ENCODE measurements around the gene ORAI3.

ORAI3 gene

DNA sequence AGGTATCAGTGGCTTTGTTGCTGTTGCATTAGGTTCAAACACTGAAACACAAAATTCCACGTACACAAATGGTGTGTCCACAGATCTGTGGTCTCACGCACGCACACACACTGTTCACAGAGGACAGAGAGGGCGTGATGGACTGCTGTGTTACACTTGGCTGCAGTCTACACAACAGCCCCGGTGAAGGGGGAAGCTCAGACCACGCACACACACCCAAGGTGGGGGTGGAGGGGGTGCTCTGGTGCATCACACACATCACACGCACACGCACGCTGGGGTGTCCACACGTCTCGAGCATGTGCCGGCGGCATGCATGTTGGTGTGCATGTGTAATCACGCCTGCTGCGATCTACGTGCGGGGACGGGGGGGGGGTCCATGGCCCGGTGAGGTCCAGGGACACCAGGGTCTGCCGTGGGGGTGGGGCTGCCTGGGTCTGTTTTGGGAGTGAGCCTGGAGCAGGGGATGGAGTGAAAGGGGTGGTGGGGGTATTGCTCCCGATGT is 43.5 kb downstream of the ORAI3 start:
- no peak for DNase-seq

DNA sequence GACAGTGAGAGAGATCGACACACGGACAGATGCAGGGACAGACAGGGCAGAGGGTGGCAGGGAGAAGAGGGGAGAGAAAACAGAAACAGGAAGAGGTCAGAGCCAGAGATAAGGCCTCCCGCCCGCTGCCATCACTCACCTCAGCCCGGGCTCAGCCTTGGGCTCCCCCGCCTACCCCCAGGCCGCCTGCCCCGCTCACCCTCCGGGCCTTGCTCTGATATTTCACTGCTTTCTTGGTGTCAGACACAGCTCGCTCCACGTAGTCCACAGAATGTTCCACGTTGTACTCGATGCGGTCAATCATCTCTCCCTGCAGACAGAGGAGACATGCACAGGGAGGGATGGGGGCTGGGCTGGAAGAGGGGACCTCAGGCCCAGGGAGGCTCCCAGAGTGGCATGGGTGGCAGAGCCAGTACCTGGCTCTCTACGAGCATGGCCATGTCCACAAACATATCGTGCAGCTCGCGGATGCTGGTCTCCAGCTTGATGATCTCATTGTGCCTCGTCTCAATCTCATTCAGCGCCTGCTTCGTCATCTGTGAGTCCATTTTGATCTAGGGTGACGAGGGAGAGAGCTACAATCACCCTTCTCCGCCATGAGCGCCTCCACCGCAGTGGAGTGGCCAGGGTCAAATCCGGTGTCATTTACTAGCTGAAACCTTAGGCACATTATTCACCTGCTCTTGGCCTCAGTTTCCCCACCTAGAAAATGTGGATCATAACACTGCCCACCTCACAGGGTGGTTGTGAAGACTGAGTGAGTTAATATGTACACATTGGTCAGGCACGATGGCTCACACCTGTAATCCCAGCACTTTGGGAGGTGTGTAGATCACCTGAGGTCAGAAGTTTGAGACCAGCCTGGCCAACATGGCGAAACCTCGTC is 44.3 kb downstream of the ORAI3 start:
- DNase-seq = peak in 1 of 5 experiments; percentile 23

DNA sequence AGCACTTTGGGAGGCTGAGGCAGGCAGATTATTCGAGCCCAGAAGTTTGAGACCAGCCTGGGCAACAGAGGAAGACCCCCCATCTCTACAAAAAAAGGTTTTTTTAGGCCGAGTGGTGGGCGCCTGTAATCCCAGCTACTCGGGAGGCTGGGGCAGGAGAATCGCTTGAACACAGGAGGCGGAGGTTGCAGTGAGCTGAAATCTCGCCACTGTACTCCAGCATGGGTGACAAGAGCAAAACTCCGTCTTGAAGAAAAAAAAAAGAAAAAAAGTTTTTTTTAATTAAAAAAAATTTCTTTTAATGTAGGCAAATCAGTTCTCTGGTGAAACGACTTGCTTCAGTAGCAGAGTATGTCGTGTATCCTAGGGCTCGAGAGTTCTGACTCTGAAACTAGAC is 47.1 kb downstream of the ORAI3 start:
- DNase-seq = no peak

DNA sequence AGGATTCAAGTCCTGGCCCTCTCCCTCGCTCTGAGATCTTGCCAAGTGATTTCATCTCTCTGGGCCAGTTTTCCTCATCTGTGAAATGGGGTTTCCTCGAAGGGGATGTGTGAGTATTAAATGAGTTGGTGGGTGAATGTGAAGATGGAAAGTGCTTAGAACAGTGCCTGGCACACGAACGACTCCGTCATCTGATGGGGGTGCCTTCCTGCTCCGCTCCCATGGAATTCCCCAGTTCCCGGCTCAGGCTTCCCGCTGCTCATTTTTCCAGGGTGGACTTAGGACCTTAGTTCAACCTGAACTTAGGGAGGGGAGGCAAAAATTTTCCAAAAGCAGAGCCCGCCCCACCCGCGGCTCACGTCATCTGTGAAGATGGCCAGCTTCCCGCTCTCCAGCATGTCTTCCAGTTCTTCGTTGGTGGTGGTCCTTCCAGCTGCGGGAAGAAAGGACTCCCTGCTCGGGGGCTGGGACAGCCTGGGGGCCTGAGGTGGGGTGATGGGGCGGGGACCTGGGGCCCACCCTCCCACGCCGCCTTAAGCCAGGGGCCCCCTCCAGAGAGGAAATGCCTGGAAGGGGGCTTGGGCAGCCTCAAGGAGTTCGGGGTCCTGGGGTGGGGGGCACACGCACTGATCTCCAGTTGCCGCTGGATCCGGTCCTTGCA is 47.6 kb downstream of the ORAI3 start:
- DNase-seq = no peak

DNA sequence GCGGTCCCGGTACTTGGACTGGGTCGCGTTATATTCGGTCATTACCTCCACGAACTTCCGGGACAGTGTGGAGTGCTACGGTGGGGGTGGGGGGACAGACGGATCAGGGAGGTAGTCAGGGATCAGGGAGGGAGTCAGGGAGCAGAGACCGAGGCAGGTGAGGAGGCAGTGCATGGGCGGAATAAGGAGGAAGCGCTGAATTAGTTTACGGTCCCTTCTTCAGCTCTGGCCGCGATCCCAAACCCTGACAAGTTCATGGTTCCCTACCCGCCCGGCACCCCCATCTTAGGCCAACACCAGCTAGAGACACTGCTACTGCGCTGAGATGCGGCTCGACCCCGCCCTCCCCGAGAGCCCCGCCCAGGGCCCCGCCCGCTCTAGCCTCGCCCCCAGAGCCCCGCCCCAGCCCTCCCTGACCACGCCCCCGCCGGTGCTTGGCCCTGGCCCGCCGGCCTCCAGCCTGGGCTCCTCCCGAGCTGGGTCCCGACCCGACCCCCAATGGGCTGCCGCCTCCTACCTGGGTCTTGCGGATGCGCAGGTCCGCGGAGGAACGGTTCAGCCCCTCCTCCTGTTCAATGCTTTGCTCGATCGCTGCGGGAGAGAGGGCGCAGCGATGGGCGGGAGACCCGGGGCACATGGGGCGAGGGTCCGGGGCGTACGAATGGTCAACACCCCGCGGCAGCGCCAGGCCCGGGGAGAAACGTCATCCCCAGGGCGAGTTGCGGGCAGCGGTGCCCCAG is 48.3 kb downstream of the ORAI3 start:
- peak; percentile 50 to 81 (median 77) for DNase-seq

DNA sequence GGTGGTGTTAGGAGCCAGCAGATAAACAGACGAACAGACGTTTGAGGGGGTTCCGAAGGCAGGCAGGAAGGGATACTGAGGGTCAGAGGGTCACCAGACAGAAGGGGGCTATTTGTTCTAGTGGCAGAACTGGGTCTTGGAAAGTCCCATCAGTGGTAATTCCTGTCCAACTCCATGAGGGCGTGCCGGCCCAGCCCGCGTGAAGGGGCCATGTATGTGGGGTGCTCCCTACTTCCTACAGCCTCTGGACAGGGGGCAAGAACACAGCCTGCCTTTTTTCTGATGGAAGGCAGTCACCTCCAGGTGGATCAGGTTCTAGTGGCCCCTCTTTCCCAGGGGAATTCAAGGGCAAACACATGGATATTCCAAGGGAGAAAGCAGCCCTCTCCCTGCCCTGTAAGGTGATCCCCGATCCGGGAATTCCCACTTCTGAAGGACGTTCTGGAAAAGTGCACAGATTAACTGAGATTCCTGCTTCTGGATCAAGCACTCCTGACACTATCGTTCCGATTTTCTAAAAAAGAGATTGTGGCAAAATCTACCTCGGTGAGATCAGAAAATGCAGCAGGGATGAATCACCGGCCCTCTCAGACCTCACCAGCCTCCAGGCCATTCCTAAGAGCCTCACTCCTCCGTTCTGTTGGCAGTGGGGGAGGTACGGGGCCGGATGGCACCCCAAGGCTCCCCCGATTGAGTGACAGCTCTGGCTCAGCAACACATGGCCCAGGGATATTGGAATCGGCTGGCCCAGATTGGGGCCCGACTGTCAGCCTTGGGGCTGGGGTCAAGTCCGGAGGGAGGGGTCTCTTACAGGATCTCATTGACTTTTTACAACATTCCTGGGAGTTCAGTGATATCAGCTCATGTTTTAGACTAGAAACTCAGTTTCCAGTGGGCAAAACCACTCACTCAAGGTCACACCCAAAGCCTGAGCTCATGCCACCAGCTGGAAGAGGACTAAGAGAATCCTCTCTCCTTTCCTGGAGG is 49.1 kb downstream of the ORAI3 start:
- DNase-seq = no peak

DNA sequence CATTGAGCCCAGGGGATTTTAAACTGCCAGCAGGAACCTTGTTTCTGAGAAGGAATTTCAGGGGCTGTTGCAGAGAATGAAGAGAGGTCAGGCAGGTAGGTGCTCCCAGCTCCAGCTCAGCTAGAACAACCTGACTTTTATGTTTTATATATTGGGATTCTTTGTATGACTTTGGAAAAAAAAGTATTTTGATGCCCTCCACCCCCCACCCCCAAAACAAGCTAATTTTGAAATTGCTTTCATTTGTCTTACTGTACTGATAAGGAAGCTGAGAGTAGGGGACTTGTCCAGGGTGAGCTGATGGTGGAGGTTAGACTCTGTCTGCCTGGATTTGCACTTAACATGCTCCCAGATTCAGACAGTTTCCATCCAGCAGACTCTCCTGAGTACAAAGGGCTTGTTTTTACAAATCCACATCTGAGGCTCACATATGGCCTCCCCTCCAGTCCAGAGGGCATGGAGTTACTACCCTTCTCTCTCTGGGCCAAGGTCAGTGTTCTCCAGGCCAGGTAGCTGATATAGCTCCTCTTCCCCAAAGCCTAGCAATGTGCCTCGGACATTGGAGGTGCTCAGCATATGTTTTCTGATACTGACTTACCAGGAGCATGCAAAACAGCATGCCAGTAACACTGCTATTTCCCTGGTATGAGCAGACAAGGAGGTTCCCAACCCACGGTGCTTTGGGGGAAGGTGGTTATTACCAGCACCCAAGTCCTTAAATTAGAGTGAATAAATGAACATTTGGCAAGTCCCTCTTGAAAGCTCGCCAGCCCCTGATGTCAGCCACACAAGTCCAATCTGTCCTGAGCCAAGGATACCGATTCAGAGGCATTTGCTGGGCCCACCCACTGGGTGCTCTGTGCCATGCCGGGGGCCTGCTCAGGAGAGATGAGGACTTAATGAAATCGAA is 50.2 kb downstream of the ORAI3 start:
- DNase-seq = no peak

DNA sequence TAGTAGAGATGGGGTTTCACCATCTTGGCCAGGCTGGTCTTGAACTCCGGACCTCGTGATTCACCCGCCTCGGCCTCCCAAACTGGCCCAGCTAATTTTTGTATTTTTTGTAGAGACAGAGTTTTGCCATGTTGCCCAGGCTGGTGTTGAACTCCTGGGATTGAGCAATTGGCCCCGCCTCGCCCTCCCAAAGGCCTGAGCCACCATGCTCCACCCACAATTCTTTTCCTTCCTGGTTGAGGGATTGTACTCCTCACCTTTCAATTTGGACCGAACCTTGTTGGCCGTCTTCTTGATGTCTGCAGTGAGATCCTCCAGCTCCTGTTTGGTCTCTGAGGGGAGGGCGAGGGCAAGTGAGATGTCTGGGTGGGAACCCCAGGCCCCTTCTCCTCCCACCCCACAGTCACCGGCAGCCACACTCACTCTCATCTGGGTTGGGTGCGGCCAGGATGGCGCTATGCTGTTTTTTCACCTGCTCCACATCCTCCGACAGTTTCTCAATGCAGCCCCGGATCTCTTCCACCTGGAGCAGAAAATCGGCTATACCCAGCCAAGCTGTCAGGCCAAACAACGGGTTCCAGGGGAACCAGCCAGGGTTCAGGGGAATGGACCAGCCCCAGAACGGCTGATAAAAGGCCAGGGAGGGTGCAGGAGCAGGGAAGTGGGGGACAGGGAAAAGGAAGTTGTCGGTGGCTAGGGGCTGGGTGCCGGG is 52.0 kb downstream of the ORAI3 start:
- DNase-seq = no peak

DNA sequence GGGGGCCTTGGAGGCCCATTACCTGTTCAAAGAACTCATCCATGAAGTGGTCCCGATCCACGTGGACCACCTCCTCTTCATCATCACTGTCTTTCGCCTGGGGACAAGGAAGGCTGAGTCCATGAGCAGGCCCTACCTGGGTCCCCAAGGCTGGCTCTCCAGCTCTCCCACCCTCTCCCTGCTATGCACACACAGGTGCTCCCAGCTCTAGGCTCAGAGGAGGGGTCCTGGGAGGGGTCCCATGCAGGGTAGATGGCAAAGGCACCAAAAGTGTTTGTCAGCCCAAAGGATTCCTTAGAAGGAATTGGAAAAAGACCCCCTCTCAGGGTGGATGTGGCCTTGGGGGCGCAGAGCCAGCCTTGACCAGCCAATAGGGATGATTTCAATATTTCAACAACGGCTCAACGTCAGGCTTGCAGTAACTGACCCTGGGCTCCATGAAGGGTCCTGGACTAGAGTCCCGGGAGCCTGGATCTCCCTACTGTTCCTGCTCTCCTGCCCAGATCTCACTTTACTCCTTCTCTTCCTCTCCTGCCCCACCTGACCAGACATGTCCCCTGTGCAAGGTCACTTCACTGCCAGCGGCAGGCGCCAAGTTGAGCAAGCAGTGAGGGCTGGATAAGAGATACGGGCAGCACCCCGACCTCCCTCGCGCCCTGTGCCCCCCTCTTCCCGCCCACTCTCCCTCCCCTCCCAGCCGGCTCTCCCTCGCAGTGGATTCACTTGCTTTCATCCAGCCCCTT is 52.8 kb downstream of the ORAI3 start:
- no peak for DNase-seq

DNA sequence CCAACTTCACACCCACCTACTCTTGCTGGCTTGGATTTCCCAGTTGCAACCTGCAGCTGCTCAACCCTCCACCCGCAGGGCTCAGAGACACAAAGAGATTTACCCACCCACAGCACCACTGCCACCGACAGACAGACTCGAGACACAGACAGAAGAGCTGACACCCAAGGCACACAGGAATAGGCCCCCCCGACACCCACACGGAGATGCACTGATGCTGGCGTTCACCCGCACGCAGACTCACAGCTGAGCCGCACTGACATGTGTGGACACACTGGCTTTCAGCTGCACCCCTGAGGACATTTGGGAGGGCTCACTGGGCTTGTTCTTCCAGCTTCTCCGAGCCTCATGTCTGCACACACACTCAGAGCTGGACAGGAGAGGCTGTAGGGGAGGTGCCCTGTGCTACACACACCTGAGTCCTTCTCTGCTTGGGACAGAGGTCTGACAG is 53.4 kb downstream of the ORAI3 start:
- no peak for DNase-seq

DNA sequence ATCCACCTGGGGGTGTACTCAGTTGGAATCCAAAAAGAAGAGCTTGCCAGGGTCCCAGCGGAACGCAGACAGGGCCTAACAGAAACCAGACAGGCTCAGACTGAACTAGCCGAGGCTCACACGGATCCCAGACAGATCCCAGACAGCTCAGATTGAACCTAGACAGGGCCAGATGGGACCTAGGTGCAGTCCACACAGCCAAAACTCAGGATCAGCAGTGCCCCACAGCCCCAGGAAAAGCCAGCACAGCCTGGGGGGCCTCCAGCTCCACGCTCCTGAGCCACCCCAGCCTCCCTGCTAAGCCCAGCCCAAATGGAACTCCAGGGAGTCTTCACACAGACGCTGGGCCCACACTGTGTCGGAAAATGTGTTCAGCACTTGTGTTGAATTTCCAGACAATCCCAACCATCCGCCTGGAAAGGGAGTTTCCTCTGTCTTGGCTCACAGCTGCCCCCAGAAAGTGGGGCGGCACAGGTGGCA is 54.0 kb downstream of the ORAI3 start:
- no peak for DNase-seq

DNA sequence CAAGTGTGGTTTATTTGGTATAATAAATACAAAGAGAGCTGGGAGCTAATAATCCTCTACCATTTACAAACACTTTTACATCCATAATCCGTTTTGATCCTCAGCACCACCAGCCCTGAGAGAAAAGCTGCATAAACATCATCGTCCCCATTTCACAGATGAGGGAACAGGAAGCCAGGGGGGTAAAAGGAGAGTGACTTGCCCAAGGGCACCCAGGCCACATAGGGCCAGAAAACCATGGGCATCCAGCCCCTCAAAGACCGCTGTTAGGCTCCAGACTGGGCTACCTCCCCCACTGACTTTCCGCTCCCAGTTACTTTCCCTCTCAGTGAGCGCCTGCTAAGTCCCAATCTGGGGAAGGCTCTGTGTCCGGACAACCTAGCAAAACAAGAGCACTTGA is 54.9 kb downstream of the ORAI3 start:
- no peak for DNase-seq

All from T-helper 2 cell (primary cell).